Measurements from ENCODE around the gene DPYSL3. TPM values are rescaled to one million over a fixed set of nuclear protein-coding genes. Genes with fewer than 3 reads are reported as not detected.

DPYSL3 gene
- total RNA-seq, 1 experiment from 2014 or later: 24.8 TPM

GRCh38 chr5:147359101-147359500 lies 150.8 kb downstream of the DPYSL3 start:
- intact Hi-C loops (cut with micrococcal nuclease; ENCODE audit: unreplicated experiment): no loop called here
- CTCF ChIA-PET: no interaction called here
- Histone ChIP-seq H3K4me1 (ENCODE audit: insufficient read depth, low read length, poor library complexity, severe bottlenecking) (no peaks in the 10 kb centered on the region), H3K4me3 (ENCODE audit: low read depth, low read length, poor library complexity, severe bottlenecking) (no peak overlapping the region), H3K36me3 (ENCODE audit: insufficient read depth, low read length, poor library complexity, severe bottlenecking) (no peaks in the 10 kb centered on the region), H3K9me3 (ENCODE audit: low read depth, low read length, poor library complexity, severe bottlenecking) (no peaks in the 10 kb centered on the region), H3K27me3 (replicated peaks; ENCODE audit: insufficient read depth, low read depth, low read length, poor library complexity) (peaks cover 38% of the 10 kb centered on the region), H3K27ac (ENCODE audit: low read depth, low read length, poor library complexity, severe bottlenecking) (no peak overlapping the region)
- DNase-seq (ENCODE audit: low spot score): no peak
- TF ChIP-seq CTCF (conservative IDR thresholded peaks at IDR 0.05; ENCODE audit: low read depth, low read length): no peak
- TF ChIP-seq EZH2 (IDR thresholded peaks at IDR 0.05; ENCODE audit: borderline replicate concordance, low read depth, low read length, poor library complexity, severe bottlenecking): no peak
- BruUV-seq (replicated peaks): no TSS peak
- POLR2A ChIA-PET (ENCODE audit: low non-redundant PET): no interaction called here

DNA sequence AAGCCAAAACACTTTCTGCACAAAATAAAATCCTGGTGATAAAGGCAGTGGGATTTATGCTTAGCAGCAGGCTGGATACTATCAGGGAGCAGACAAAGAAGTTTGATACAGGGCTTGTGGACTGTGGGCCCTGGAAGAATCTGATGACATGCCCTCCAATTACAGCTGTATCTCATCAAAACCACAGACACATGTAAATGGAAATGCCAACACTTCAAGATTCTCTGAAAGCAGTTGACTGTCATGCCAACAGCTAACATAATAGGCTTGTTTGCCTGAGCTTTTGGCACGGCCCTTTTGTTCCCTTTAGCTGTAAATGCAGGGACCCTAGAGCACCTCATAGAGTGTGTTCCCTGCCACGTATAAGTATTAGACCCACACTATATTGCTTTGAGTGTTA lies 160.6 kb downstream of the DPYSL3 start:
- no TSS peak for BruUV-seq (replicated peaks)
- Histone ChIP-seq H3K9me3 (ENCODE audit: low read depth, low read length, poor library complexity, severe bottlenecking) (no peaks in the 10 kb centered on the region), H3K27me3 (replicated peaks; ENCODE audit: insufficient read depth, low read depth, low read length, poor library complexity) (peaks cover 18% of the 10 kb centered on the region), H3K36me3 (ENCODE audit: insufficient read depth, low read length, poor library complexity, severe bottlenecking) (no peaks in the 10 kb centered on the region), H3K4me1 (ENCODE audit: insufficient read depth, low read length, poor library complexity, severe bottlenecking) (no peaks in the 10 kb centered on the region), H3K4me3 (ENCODE audit: low read depth, low read length, poor library complexity, severe bottlenecking) (no peak overlapping the region), H3K27ac (ENCODE audit: low read depth, low read length, poor library complexity, severe bottlenecking) (no peak overlapping the region)
- intact Hi-C loops (cut with micrococcal nuclease; ENCODE audit: unreplicated experiment): no loop called here
- ChIA-PET CTCF (no interaction called here), POLR2A (ENCODE audit: low non-redundant PET) (interaction anchor here (0.6 kb wide), 1 partner anchor 91 kb away, joined by 4 read pairs; no protein-coding TSS in a partner anchor)
- no peak for DNase-seq (ENCODE audit: low spot score)
- TF ChIP-seq CTCF (conservative IDR thresholded peaks at IDR 0.05; ENCODE audit: low read depth, low read length): no peak
- no peak for TF ChIP-seq EZH2 (IDR thresholded peaks at IDR 0.05; ENCODE audit: borderline replicate concordance, low read depth, low read length, poor library complexity, severe bottlenecking)

DNA sequence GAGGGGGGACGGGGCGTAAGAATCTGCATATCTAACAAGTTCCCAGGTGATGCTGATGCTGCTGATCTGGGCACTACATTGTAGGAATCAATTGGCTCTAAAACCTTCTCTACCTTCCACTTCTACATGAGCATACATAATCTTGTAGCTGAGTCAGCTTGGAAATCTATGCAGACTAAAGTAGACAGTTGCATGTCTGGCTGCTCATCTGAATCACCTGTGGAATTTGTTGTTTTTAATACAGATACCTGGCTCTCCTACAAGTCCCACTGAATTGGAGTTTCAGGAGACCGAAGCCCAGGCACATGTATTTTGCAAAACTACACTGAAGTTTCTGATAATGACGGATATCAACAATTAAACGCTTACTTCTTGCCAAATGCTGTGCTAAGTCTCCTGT lies 161.4 kb downstream of the DPYSL3 start:
- DNase-seq (ENCODE audit: low spot score): no peak
- TF ChIP-seq CTCF (conservative IDR thresholded peaks at IDR 0.05; ENCODE audit: low read depth, low read length) (no peak), EZH2 (IDR thresholded peaks at IDR 0.05; ENCODE audit: borderline replicate concordance, low read depth, low read length, poor library complexity, severe bottlenecking) (no peak)
- ChIA-PET POLR2A (ENCODE audit: low non-redundant PET) (no interaction called here), CTCF (no interaction called here)
- Histone ChIP-seq H3K27ac (ENCODE audit: low read depth, low read length, poor library complexity, severe bottlenecking) (no peak overlapping the region), H3K4me3 (ENCODE audit: low read depth, low read length, poor library complexity, severe bottlenecking) (no peak overlapping the region), H3K36me3 (ENCODE audit: insufficient read depth, low read length, poor library complexity, severe bottlenecking) (no peaks in the 10 kb centered on the region), H3K27me3 (replicated peaks; ENCODE audit: insufficient read depth, low read depth, low read length, poor library complexity) (peaks cover 15% of the 10 kb centered on the region), H3K9me3 (ENCODE audit: low read depth, low read length, poor library complexity, severe bottlenecking) (no peaks in the 10 kb centered on the region), H3K4me1 (ENCODE audit: insufficient read depth, low read length, poor library complexity, severe bottlenecking) (no peaks in the 10 kb centered on the region)
- intact Hi-C loops (cut with micrococcal nuclease; ENCODE audit: unreplicated experiment): no loop called here
- no TSS peak for BruUV-seq (replicated peaks)
